ENCODE data around the gene IGFLR1. TPM values are rescaled to one million over a fixed set of nuclear protein-coding genes. Genes with fewer than 3 reads are reported as not detected.
A peak's percentile ranks its signal among the peaks of the same experiment; 100 is the strongest.

IGFLR1 gene
- total and polyA plus RNA-seq, 2 of the 8 experiments (the other 6 are each of a cell fraction or from before 2014, with no cell fraction given) = 8.4 to 28.9 TPM

DNA sequence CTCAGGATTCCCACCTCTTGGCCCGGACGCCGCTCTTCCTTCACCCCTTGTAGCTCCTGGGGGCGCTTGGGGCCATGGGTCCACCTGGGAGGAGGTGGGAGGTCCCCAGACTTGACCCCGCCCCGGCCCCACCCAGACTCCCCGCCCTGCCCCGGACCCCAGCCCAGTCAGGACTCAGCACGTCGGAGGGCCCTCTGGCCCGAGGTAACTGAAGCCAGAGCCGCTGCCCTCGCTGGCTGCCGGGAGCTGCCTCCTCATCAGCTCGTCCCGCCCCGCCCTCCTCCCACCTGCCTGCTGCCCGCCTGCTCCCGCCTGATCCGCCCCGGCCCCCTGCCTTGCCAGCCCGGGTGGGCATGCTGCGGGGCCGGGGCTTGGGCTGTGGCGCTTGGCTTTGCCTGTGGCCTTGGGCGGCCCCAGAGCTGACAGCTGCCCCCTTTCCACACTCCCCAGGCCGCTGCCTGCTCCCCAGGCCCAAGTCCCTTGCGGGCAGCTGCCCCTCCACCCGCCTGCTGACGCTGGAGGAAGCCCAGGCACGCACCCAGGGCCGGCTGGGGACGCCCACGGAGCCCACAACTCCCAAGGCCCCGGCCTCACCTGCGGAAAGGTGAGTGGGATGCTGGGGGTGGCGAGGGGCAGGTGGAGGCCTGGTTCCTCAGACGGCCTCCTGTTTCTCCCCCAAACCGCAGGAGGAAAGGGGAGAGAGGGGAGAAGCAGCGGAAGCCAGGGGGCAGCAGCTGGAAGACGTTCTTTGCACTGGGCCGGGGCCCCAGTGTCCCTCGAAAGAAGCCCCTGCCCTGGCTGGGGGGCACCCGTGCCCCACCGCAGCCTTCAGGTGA, 42.5 kb upstream of the IGFLR1 start:
- Histone ChIP-seq H3K27me3 (replicated peaks in 1 of 4; ENCODE audit: control insufficient read depth in 3 of 4, extremely low read depth in 1 of 4, insufficient read depth in 3 of 4, low read length in 3 of 4) (no peaks in the 10 kb centered on the region; a peak in 1 of 7 replicates), H3K4ac (replicated peaks; ENCODE audit: insufficient read length, low read depth, low read length) (peak overlapping the region; percentile 69), H3K9ac (replicated peaks in 1 of 4; ENCODE audit: extremely low read depth in 1 of 4, low read depth in 3 of 4, low read length in 3 of 4) (peak overlapping the region in 1 of 4 experiments; percentile 71; a peak in 2 of 7 replicates), H3K14ac (ENCODE audit: insufficient read length) (no peak overlapping the region), H3K4me1 (replicated peaks in 1 of 4; ENCODE audit: control insufficient read depth in 3 of 4, insufficient read depth in 4 of 4, low read length in 3 of 4) (peaks cover 0 to 12% (median 4%) of the 10 kb centered on the region in 4 experiments; a peak in 6 of 7 replicates), H4K5ac (ENCODE audit: insufficient read length, low read depth, low read length) (peak overlapping the region; percentile 29), H2AK5ac (ENCODE audit: low read depth, low read length) (no peak overlapping the region), H3K4me2 (ENCODE audit: insufficient read depth in 1 of 2, low read depth in 2 of 2, low read length in 2 of 2) (peak overlapping the region; percentile 67 to 85), H3K79me2 (ENCODE audit: control insufficient read depth in 1 of 2, insufficient read depth in 2 of 2, low read length in 2 of 2) (no peaks in the 10 kb centered on the region), H3K4me3 (ENCODE audit: extremely low read depth in 1 of 4, insufficient read depth in 2 of 4, low read depth in 3 of 4, low read length in 4 of 4) (peak overlapping the region; percentile 42 to 72 (median 66)), H2BK15ac (ENCODE audit: low read length) (peak overlapping the region; percentile 95; the same call in 1 of the 2 replicates), H3K27ac (ENCODE audit: low read depth, low read length) (no peak overlapping the region), H3K23me2 (ENCODE audit: low read depth, low read length) (peaks cover 11% of the 10 kb centered on the region), H3K36me3 (ENCODE audit: control insufficient read depth in 2 of 4, insufficient read depth in 4 of 4, low read length in 3 of 4) (no peaks in the 10 kb centered on the region), H2BK120ac (replicated peaks; ENCODE audit: low read depth, low read length) (no peak overlapping the region), H3K79me1 (ENCODE audit: low read depth, low read length) (no peaks in the 10 kb centered on the region), H3K18ac (ENCODE audit: extremely low read depth, low read length) (peak overlapping the region; percentile 87), H4K91ac (replicated peaks; ENCODE audit: insufficient read length, low read length) (peak overlapping the region; percentile 81), H2BK5ac (ENCODE audit: low read depth, low read length) (no peak overlapping the region; the same call in 1 of the 2 replicates), H3K56ac (replicated peaks; ENCODE audit: insufficient read length, low read depth, low read length) (peak overlapping the region; percentile 77), H3K23ac (ENCODE audit: insufficient read length) (no peak overlapping the region), H4K20me1 (replicated peaks in 1 of 2; ENCODE audit: control insufficient read depth in 1 of 2, insufficient read depth in 2 of 2, low read length in 2 of 2) (peaks cover 0 to 12% of the 10 kb centered on the region in 2 experiments), H2BK12ac (ENCODE audit: low read depth, low read length) (0 out of 2 replicates have a peak overlapping the region, but pooled peaks have one; percentile 84), H2AFZ (ENCODE audit: low read length) (peak overlapping the region; percentile 50; the same call in 1 of the 2 replicates), H3K9me3 (ENCODE audit: insufficient read depth in 2 of 2, low read depth in 1 of 2, low read length in 1 of 2) (no peaks in the 10 kb centered on the region), H2BK20ac (ENCODE audit: low read length) (no peak overlapping the region), H4K8ac (ENCODE audit: extremely low read depth, insufficient read depth, low read length) (peak overlapping the region; percentile 58; the same call in 1 of the 2 replicates)
- WGBS, 2 experiments (ENCODE audit: extremely low coverage in 1 of 2, insufficient coverage in 1 of 2, insufficient read length in 1 of 2, insufficient replicate concordance in 2 of 2, low coverage in 1 of 2, low lambda C conversion rate in 2 of 2, missing lambda C conversion rate in 1 of 2) = 4% methylated on average over 23 of the region's 45 CpGs; no CpG with 5 or more reads in 1 of the 2 experiments
- FAIRE-seq = no peak
- peak; percentile 75 to 91 for DNase-seq (ENCODE audit: low read depth in 1 of 2, low spot score in 2 of 2)
- ChIA-PET POLR2A (ENCODE audit: partially characterized antibody) (interaction anchor here (0.8 to 1.8 kb wide), 8 partner anchors 8 to 54 kb away, joined by 3 to 7 read pairs (median 4); partner anchors contain the start of genes PSENEN and U2AF1L4), CTCF (ENCODE audit: partially characterized antibody) (interaction anchor here (0.6 to 1.6 kb wide), 15 partner anchors 16 to 156 kb away, joined by 3 to 7 read pairs (median 3); no protein-coding TSS in a partner anchor)
- TF ChIP-seq BRCA1 (IDR thresholded peaks at IDR 0.05; ENCODE audit: low read depth, low read length) (no peak), EZH2 (IDR thresholded peaks at IDR 0.05; ENCODE audit: low read depth, low read length, severe bottlenecking) (peak; percentile 23), RAD21 (IDR thresholded peaks at IDR 0.05 in 1 of 2, conservative IDR thresholded peaks at IDR 0.05 in 1 of 2; ENCODE audit: low read depth in 2 of 2, low read length in 2 of 2) (peak in 1 of 2 experiments; percentile 10; a peak in 1 of 4 replicates), GTF2F1 (IDR thresholded peaks at IDR 0.05; ENCODE audit: borderline replicate concordance, low read depth, low read length) (no peak), KDM4A (IDR thresholded peaks at IDR 0.05; ENCODE audit: low read depth, low read length, severe bottlenecking) (peak; percentile 48), TCF12 (IDR thresholded peaks at IDR 0.05; ENCODE audit: low read depth, low read length) (0 out of 2 replicates have a peak, but pooled peaks have one; percentile 26), PHF8 (conservative IDR thresholded peaks at IDR 0.05; ENCODE audit: low read depth, low read length) (0 out of 2 replicates have a peak, but pooled peaks have one; percentile 31), RBBP5 (IDR thresholded peaks at IDR 0.05; ENCODE audit: borderline replicate concordance, low read depth, low read length) (no peak; the same call in 1 of the 2 replicates)
- TF ChIP-seq, protein P1, sequence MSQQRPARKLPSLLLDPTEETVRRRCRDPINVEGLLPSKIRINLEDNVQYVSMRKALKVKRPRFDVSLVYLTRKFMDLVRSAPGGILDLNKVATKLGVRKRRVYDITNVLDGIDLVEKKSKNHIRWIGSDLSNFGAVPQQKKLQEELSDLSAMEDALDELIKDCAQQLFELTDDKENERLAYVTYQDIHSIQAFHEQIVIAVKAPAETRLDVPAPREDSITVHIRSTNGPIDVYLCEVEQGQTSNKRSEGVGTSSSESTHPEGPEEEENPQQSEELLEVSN (IDR thresholded peaks at IDR 0.05) = peak; percentile 76

Measured in H1 (cell line).